GM20431 (cell line): Measurements from ENCODE around the gene TPK1.
"Not testable (repeated sequence)": the region's sequence is repeated elsewhere in the genome, so short reads cannot be mapped to it uniquely, and the experiment has no call there.

Experiments used
- in situ Hi-C: fragments of 300-500 bp; cut with MseI, MboI; formaldehyde crosslinking; loops from one replicate; pipeline ENCODE4 v1.15.0; 2020; ENCODE audit warnings: low sequenced_read_pairs; ENCODE audit not compliant: unreplicated experiment

Gene TPK1

DNA sequence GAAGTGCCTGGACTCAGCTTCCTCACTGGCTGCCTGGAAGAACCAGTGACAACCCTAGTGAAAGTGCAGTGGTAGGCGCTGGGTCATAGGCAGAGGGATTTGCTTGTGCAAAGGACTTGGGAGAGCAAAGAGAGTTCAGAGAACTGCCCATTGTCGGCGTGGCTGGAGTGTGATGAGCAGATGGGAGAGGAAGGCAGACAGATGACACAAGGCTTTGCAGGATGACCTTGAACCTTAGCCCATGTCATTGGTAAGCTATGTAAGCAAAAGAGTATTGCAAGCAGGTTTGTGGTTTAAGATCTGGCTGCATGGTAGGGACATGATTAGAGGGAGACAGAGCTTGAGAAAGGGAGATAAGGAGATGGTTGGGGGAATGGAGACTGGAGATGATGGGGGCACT, 397.1 kb downstream of the TPK1 start:
- in situ Hi-C loops, result no loop called here

DNA sequence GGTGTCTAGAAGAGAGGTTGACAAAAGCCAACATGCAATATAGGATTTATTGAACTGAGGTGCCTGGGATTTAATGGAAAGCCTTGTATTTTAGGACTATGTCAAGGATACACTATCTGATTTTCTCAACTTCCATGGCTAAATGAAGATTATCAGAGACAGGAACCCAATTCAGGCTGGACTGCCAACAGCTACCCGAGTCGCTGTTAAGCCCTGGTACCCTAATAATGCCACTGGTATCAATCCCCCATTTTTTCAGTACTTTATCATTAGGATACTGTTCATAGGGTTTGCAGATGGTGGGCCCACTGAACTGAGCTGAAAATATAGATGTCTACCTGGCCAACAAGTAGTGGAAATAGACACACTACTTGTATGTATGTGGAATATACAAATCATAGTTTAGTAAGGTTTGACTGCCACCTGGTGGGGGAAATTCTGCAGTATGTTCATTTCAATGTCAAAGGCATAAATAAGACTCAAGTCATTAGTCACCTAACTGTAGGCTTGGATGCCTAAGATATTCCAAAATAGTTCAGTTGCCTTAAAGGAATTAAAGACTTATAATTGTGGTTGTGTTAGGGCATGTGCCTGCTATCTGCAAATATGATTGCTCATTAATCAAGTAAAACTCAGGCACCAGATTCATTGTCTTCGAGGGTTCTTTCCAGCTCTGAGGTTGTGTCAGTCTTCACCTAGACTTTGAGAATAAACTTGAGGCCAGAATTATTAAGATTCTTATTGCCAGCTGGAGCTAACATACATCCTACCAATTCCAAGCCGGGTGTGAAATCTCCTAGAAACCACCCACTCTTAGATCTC, 398.3 kb downstream of the TPK1 start:
- in situ Hi-C loops, result no loop called here

DNA sequence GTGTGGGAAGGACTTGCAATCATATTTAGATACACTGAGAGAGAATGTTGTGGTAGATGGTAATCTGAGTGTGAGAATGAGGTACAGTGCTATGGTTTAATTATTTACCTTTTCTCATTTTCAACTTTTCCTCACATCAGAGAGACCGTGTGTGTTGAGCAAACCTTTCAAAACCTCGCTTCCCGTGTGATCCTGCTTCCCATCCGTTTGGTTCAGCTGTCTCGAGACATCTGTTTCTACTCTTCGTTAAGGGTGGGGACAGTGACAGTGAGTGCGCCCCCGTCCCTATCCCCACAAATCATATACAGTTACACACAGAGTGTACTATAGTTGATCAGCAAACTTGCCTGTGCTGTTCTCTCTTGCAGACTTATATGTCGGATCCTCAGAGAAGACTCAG, 399.4 kb downstream of the TPK1 start:
- in situ Hi-C loops, result no loop called here

GRCh38 chr7:144428431-144428830, 407.4 kb downstream of the TPK1 start:
- in situ Hi-C loops, result no loop called here

- in situ Hi-C loops, result not testable (repeated sequence)
These were observed 408.3 kb downstream of the TPK1 start for GRCh38 chr7:144427539-144427938.

DNA sequence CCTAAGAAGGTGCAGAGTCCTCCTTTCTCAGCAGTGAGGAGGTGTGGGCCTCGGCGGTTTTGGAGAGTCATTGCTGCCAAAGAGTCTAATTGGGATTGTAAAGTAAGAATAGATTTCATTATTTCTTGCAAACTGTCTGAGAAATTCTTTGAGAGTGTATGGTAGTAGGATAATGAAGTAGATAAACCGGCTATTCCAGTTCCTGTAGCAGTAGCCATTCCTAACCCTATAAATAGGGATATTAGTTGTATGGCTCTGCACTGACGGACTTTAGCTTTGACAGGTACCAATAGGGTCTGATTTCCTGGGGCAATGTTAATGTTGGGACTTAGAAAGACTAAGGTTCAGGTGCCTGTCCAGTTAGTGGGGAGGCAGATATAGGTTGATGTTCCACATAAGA, 416.9 kb downstream of the TPK1 start:
- in situ Hi-C loops, result not testable (repeated sequence)

DNA sequence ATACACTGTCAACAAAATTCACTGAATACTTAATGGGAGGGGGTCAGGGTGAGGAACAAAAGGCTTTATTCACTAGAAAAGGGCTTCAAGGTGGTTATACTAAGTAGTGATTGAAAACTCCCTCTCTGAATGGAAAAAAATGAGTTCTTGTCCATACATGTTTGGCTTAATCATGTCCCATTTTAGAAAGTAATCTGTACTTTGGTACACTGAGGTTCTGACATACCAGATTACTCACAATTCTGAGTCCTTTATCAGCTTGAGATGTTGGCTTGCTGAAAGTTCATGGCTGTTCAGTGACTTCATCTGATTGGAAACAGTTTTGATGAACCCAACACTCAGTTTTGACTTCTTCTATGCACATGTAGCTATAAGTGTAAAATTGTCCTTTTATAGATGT, 419.5 kb downstream of the TPK1 start:
- in situ Hi-C loops, result no loop called here

DNA sequence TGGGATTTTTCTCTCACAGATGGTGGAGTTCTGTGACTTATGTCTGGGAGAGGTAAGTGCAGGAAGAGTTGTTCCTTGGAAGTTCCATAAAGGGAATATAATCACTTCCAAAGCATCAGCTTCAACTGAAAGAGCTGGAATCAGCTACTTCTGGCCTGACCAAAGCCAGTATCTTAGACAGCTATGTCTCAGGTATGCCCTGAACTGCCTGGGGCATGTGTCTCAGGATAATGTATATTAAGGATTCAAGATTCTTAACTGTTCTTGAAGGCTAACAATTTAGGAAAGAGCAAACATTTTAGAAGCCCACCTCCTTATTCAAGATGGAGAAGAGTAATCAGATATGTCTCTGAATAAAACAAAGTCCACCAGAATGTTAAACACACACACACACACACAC, 420.0 kb downstream of the TPK1 start:
- in situ Hi-C loops, result no loop called here

DNA sequence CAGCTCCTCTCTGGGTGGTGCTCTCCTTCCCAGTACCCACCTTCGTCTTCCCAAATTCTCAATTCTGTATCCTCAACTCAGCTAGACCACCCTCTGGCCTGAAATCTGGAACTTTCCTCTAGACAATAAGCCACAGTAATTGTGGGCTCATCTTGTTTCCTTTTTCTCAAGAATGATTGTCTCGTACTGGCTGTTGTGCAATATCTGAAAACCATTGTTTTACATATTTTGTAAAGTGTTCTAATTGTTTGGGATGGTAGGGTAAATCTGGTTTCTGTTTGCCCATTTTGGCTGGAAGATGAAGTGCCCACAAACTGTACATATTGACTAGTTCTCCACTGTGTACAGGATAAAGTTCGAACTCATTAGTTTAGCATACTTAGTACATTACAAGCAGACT, 421.0 kb downstream of the TPK1 start:
- in situ Hi-C loops, result no loop called here

GRCh38 chr7:144410441-144410840, 425.4 kb downstream of the TPK1 start:
- in situ Hi-C loops, result no loop called here

DNA sequence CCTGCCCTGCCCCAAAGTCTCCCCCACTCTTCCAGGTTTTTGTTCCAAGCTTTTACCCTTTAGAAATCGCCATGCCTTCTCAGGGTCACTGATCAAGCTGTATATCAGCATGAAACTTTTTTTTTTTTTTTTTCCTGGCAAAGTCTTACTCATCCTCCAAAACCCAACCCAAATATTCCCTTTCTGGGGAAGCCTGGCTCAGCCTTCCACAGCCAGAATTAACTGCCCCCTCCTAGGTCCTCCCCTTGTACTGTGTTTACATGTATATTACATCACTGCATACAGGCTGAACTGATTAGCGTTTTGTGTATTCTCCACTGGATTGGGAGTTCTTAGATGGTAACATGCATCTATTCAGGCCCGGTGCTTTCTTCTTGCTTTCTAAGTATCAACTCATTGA, 427.7 kb downstream of the TPK1 start:
- in situ Hi-C loops, result no loop called here

DNA sequence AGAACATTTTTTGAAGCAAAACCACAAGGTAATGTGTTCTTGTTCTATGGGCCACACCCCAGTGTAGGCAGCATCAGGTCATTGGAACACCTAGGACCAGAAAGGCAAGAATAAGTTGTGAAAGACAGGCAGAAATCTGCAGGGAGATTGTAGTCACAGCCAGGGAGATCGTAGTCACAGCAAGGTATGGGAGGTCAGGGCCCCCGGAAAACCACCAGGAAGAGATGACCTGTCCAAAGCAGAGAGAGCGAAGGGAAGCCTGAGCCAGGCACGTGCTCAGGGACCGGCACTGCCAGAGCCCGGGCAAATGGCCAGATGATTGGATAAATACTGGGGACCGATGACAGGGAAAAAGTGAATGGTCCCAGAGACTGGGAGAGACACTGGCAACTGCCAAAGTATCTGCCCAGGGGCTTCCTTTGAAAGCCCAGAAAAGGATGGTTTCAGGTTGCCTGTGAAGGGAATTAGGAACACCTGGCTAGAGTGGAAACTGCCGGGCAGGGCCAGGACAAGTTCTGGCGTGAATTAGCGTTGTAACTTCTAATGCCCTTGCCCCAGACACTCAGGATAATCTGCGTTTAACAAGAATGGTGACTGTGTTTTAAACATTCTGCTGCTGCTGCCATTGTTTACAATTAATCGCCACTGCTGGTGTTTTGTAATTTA, 428.5 kb downstream of the TPK1 start:
- in situ Hi-C loops, result no loop called here

GRCh38 chr7:144404946-144405345, 430.9 kb downstream of the TPK1 start:
- in situ Hi-C loops, result no loop called here

GRCh38 chr7:144403649-144404061, 432.2 kb downstream of the TPK1 start, which contains the start of gene NOBOX:
Gene NOBOX (minus strand): TSS chr7:144403693.
- in situ Hi-C loops, result no loop called here

DNA sequence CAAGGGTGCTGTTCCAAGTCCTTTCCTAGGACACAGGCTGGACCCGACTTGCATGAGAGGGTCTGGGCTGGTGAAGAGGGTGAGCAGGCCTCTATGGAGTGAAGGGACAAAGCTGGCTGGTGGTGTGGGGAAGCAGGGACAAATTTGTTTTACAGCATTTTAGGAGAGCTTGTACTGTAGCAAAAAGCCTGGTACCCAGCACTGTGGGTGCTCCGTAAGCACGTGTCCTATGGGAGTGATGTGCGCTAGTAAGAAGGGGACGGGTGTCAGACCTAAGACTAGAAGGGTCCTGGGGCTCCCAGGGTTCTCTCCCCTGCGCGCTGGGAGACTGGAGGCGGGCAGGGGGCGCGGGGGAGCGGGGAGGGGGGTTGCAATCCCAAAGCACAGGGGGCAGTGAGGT, 432.8 kb downstream of the TPK1 start:
- in situ Hi-C loops, result no loop called here
